ENCODE results near the gene CCM2L.

- TF ChIP-seq MAX (CRISPR knock-in tag; IDR thresholded peaks at IDR 0.05) (no peak), REST (IDR thresholded peaks at IDR 0.05; ENCODE audit: borderline replicate concordance) (no peak), REST (CRISPR knock-in tag; IDR thresholded peaks at IDR 0.05; ENCODE audit: low read depth) (no peak), TCF7L2 (IDR thresholded peaks at IDR 0.05; ENCODE audit: low read depth, low read length) (no peak), FOXA3 (CRISPR knock-in tag; conservative IDR thresholded peaks at IDR 0.05 in 1 of 2, IDR thresholded peaks at IDR 0.05 in 1 of 2) (no peak), ZBTB1 (CRISPR knock-in tag; IDR thresholded peaks at IDR 0.05; ENCODE audit: borderline replicate concordance, low read depth) (no peak), SETDB1 (IDR thresholded peaks at IDR 0.05; ENCODE audit: low read length) (no peak), ELK1 (CRISPR knock-in tag; IDR thresholded peaks at IDR 0.05) (no peak), FOXA1 (IDR thresholded peaks at IDR 0.05; ENCODE audit: borderline replicate concordance) (no peak), ZNF449 (CRISPR knock-in tag; IDR thresholded peaks at IDR 0.05) (no peak), TSHZ1 (CRISPR knock-in tag; IDR thresholded peaks at IDR 0.05) (no peak), TBL1XR1 (IDR thresholded peaks at IDR 0.05; ENCODE audit: low read length in 2 of 2) (no peak), EZH2 (IDR thresholded peaks at IDR 0.05; ENCODE audit: borderline replicate concordance, low read depth, low read length) (no peak), TEAD1 (CRISPR knock-in tag; IDR thresholded peaks at IDR 0.05) (no peak), SMC3 (conservative IDR thresholded peaks at IDR 0.05; ENCODE audit: insufficient read depth, low read depth, low read length) (no peak)
These were observed 40.2 kb upstream of the CCM2L start for GRCh38 chr20:31969991-31970390.

All from K562 (cell line).